Testis (tissue), 2 donors: Measurements from ENCODE around the gene PRKAR1A.

Experiments used
- CTCF ChIP-seq, 3 experiments: fragments of 450-650 bp in 2 of 3; fragments of 200-600 bp in 1 of 3; sonication (generic) in 1 of 3; IDR thresholded peaks; one replicate each; pipeline ENCODE4 v1.5.1; 2016 to 2019; ENCODE audit warnings: antibody characterized with exemption in 3 of 3, mild to moderate bottlenecking in 2 of 3, moderate library complexity in 1 of 3
- POLR2A ChIP-seq: fragments of 450-650 bp; IDR thresholded peaks from one replicate; pipeline ENCODE4 v1.6.1; 2017; ENCODE audit warnings: antibody characterized with exemption, mild to moderate bottlenecking, moderate library complexity

DNA sequence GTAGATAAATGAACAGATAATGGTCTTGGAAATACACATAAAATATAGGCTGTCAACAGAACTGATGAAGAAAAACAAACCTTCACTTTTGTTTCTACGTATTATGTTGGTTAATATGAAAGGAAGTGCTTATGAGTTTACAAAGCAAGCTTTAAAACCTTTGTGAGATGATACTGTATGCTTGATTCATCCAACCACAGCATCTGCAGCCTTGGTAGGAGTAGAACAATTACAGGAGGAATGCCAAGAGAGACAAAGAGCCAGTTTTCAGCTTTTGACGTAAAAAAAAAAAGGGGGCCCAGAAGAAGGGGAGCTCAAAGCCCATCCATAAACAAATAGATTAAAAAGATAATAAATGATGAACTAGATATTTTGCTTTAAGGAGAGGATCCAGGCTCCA, 75.6 kb downstream of the PRKAR1A start:
- no peak for TF ChIP-seq POLR2A
- TF ChIP-seq CTCF (IDR thresholded peaks at IDR 0.05): no peak
